Kidney (tissue), 14 donors: ENCODE data around the gene FGF8. TPM values are rescaled to one million over a fixed set of nuclear protein-coding genes. Genes with fewer than 3 reads are reported as not detected.

Experiments
- DNase-seq, 5 donors: peaks; one replicate each; pipeline ENCODE4 v3.0.0-alpha.2; 2013 to 2020
- FAIRE-seq: peaks from 2 replicates; lab custom pipeline; 2012; peaks lifted over from hg19 to GRCh38; lab: Jason Lieb, UNC
- H3K27ac ChIP-seq, 2 donors: one replicate each; pipeline ENCODE4 v1.7.0; 2013; ENCODE audit warnings: low read depth in 2 of 2, low read length in 2 of 2, inconsistent platforms in 1 of 2
- H3K27me3 ChIP-seq: one replicate; pipeline ENCODE4 v1.7.1; 2013; ENCODE audit warnings: low read length, inconsistent platforms; ENCODE audit not compliant: control insufficient read depth, insufficient read depth
- H3K36me3 ChIP-seq, 3 donors: one replicate each; pipeline versions ENCODE4 v1.7.0 to v1.7.1; 2013; ENCODE audit warnings: low read length in 3 of 3, control low read depth in 1 of 3, inconsistent platforms in 1 of 3; ENCODE audit not compliant: insufficient read depth in 3 of 3, control insufficient read depth in 2 of 3
- H3K4me1 ChIP-seq, 3 donors: one replicate each; pipeline versions ENCODE4 v1.7.0 to v1.7.1; 2013; ENCODE audit warnings: low read length in 3 of 3, inconsistent platforms in 1 of 3, low read depth in 1 of 3; ENCODE audit not compliant: control insufficient read depth in 2 of 3, insufficient read depth in 2 of 3
- H3K4me3 ChIP-seq, 3 donors: one replicate each; pipeline versions ENCODE4 v1.7.0 to v1.8.1; 2013; ENCODE audit warnings: low read length in 3 of 3, control low read depth in 1 of 3, inconsistent platforms in 1 of 3
- H3K9ac ChIP-seq, 3 donors: one replicate each; pipeline versions ENCODE4 v1.7.0 to v1.7.1; 2013; ENCODE audit warnings: low read length in 3 of 3, control low read depth in 1 of 3, inconsistent platforms in 1 of 3
- H3K9me3 ChIP-seq, 3 donors: one replicate each; pipeline versions ENCODE4 v1.7.0 to v1.7.1; 2013; ENCODE audit warnings: low read length in 3 of 3, control low read depth in 1 of 3, inconsistent platforms in 1 of 3; ENCODE audit not compliant: control insufficient read depth in 2 of 3, insufficient read depth in 1 of 3
- intact Hi-C: fragments of 100-400 bp; cut with DNase I; formaldehyde crosslinking; loops from one replicate; pipeline ENCODE4 v1.11.1; 2022
- polyA plus RNA-seq: library from polyadenylated mRNA; stranded (reverse); fragments of 350-450 nt; fragmentation: Illumina TruSeq; extraction: RNeasy Lipid Tissue Mini Kit (QIAGEN cat#74804); gene quantifications from one replicate; pipeline ENCODE4 v1.2.3, GENCODE V29; 2014; ENCODE audit warnings: low read depth, low replicate concordance; ENCODE audit not compliant: insufficient read depth
- total RNA-seq: library from RNA; stranded (reverse); fragmentation: NEBNext Ultra II Directional; extraction: Animal tissue kit (Norgen Biotek cat#: 25700); gene quantifications from one replicate; pipeline ENCODE4 v1.2.1, GENCODE V29; 2021
- TF ChIP-seq, protein P1 (sequence below): IDR thresholded peaks from 3 replicates; pipeline ENCODE4 v1.5.1; 2012; ENCODE audit warnings: mild to moderate bottlenecking, moderate library complexity, borderline replicate concordance; ENCODE audit not compliant: insufficient read depth; ENCODE audit errors: extremely low read depth
- donor health status: control.
- donor health status: control.
- donor health status: control.
- donor health status: control.
- donor health status: control.
- donor health status: DM: yes; HTN: yes; CAD: no.
- donor health status: Normal renal cell carcinoma (clear cell type).

FGF8 gene
- total and polyA plus RNA-seq, 2 donors from 2014 or later: not detected

DNA sequence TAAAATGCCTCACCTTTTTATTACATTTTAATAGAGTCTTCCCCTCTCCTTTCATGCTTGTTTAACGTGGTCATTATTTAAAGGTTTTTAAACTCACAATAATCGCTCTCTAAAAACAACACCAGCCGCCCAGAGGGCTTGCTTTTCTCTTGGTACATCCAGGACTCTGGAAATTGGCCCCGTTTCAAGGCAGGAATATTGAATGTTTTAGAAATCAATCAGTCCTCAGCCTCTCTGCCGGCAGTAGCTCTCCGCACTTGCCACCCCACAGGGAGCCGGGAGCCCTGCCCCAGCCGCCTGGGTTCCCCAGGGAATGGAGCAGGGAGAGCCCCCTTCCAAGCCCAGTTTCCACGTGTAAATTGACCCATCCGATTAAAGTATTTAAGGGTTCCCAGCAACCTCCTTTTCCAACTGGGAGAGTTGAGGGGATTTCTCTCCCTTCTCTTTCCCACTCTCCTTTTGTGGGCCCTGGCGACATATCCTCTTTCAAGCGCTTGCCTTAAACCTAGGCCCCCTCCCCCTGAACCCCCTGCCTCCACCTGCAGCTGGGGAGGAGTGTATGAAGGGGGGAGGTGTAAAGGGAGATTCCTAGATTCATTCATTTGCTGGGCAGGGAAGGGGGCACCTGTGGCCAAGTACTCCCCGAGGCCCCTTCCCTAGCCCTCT is 1.9 kb downstream of the FGF8 start:
- intact Hi-C loops: loop anchor here (10.0 kb wide), 1 partner anchor 169 kb away; no protein-coding TSS in a partner anchor
- FAIRE-seq: no peak
- Histone ChIP-seq H3K9ac (no peak overlapping the region), H3K27ac (no peak overlapping the region), H3K4me3 (no peak overlapping the region), H3K9me3 (no peaks in the 10 kb centered on the region), H3K36me3 (no peaks in the 10 kb centered on the region), H3K4me1 (peaks cover 0 to 5% (median 0%) of the 10 kb centered on the region in 3 donors), H3K27me3 (peaks cover 31% of the 10 kb centered on the region)
- DNase-seq: peak in 1 of 5 donors; percentile 34
- TF ChIP-seq, protein P1, sequence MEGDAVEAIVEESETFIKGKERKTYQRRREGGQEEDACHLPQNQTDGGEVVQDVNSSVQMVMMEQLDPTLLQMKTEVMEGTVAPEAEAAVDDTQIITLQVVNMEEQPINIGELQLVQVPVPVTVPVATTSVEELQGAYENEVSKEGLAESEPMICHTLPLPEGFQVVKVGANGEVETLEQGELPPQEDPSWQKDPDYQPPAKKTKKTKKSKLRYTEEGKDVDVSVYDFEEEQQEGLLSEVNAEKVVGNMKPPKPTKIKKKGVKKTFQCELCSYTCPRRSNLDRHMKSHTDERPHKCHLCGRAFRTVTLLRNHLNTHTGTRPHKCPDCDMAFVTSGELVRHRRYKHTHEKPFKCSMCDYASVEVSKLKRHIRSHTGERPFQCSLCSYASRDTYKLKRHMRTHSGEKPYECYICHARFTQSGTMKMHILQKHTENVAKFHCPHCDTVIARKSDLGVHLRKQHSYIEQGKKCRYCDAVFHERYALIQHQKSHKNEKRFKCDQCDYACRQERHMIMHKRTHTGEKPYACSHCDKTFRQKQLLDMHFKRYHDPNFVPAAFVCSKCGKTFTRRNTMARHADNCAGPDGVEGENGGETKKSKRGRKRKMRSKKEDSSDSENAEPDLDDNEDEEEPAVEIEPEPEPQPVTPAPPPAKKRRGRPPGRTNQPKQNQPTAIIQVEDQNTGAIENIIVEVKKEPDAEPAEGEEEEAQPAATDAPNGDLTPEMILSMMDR: no peak

DNA sequence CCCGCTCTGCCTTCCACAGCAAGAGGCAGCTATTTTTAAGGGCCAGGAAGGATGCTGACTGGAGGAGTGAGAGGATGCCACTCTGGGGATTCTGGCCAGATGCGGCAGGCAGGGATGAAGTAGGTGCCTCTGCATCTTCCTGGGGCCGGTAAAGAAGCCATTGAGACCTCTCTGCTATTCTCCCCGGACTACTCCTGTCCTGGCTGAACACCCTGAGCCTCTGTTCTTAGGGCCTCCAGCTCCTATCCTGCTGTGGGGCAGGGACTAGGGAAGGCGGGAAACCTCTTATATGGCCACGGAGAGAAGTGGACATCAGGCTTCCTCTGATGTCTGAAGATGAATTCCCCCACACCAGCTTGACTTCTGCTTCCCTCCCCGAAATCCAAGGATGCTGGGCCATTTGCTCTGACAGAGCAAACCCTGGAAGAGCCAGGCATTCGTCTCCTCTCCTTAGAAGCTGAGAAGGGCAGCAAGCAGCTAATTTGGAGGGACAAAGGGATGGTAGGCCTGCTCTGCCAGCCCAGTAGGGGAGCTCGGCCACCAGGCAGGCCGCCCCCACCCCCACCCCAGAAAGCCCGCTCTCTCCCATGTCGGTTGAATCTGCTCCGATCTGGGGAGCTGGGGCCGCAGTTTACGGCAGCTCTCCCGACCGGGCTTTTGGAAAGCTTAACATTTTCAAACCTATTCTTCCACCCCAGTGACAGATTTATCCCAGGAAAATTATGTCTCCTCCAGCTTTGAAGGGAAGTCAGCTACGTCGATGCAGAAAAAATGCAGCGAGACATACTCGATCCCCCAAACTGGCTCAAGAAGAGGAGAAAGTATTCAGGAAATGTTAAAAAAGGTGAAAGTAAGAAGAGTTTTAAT is 2.8 kb downstream of the FGF8 start:
- FAIRE-seq (no peak), DNase-seq (peak in 1 of 5 donors; percentile 34)
- peaks cover 0 to 5% (median 0%) of the 10 kb centered on the region in 3 donors for H3K4me1 ChIP-seq
- H3K4me3 ChIP-seq: no peak overlapping the region
- TF ChIP-seq, protein P1: no peak
- no peaks in the 10 kb centered on the region for H3K36me3 ChIP-seq
- H3K27me3 ChIP-seq: peaks cover 29% of the 10 kb centered on the region
- H3K9me3 ChIP-seq: no peaks in the 10 kb centered on the region
- H3K27ac ChIP-seq: no peak overlapping the region
- H3K9ac ChIP-seq: no peak overlapping the region
- intact Hi-C loops: loop anchor here (10.0 kb wide), 1 partner anchor 168 kb away; no protein-coding TSS in a partner anchor

DNA sequence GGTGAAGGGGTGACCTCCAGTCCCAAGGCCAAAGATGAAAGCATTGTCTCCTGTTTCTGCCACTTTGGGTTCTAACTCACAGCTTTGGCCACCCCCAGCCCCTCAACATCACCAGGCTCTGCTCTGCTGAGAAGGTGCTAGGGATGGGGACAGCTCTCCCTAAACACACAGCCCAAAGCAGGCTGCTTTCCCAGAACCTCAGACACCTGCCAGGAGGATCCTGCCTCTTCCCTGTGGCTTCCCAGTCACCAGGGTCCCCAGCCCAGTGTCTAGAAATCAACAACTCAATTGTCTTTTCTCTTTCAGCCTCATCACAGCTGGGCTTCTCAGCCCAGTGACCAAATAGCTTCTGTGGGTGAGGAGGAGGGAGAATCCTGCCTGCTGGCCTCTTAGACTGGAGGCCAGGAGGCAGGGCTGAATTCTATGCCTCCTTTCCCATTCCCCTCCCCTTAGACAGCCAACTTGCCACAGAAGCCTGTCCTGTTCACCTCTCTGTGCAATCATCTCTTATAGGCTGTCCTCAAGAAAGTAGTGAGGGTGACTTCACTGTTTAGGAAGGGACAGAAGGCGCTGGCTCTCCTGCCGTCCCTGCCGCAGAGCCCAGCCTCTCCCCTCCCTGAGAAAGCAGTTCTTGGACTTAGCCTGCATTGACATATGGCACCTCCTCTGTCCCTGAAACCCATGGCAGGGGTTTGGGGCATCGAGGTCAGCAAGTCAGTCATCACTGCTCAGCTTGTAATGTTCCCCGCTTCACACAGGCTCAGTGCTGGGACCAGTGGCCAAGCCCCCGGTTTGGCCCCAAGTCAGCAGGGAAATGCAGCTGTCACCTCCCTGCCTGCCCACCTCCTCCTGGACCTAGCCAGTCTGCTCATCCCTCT is 3.7 kb downstream of the FGF8 start:
- no peak for DNase-seq
- no peaks in the 10 kb centered on the region for H3K36me3 ChIP-seq
- peaks cover 0 to 11% (median 0%) of the 10 kb centered on the region in 3 donors for H3K4me1 ChIP-seq
- H3K27me3 ChIP-seq: peaks cover 21% of the 10 kb centered on the region
- H3K4me3 ChIP-seq: no peak overlapping the region
- TF ChIP-seq, protein P1: no peak
- no peak overlapping the region for H3K9ac ChIP-seq
- no peak overlapping the region for H3K27ac ChIP-seq
- no peak for FAIRE-seq
- no peaks in the 10 kb centered on the region for H3K9me3 ChIP-seq
- intact Hi-C loops: loop anchor here (10.0 kb wide), 1 partner anchor 167 kb away; no protein-coding TSS in a partner anchor
